ENCODE measurements around the gene TP53RK.
A peak's percentile ranks its signal among the peaks of the same experiment; 100 is the strongest.

The TP53RK gene

DNA sequence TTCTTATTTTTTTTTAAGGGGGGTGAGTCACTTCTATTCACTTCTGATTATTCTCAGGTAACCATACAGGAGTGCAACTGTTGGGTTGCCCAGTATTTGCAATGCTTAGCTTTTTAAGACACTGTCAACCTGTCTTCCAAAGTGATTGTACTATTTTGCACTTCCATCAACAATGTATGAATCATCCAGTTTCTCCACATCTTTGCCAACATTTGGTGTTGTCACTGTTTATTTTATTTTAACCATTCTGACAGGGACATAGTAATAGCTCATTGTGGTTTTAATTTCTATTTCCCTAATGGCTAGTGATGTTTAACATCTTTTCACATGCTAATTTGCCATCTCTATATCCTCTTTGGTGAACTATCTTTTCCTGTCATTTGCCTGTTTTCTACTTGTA, 36.5 kb downstream of the TP53RK start:
- ATAC-seq: no peak
- no peak for TF ChIP-seq ZFP30 (CRISPR knock-in tag; IDR thresholded peaks at IDR 0.05)
- TF ChIP-seq, protein P1, sequence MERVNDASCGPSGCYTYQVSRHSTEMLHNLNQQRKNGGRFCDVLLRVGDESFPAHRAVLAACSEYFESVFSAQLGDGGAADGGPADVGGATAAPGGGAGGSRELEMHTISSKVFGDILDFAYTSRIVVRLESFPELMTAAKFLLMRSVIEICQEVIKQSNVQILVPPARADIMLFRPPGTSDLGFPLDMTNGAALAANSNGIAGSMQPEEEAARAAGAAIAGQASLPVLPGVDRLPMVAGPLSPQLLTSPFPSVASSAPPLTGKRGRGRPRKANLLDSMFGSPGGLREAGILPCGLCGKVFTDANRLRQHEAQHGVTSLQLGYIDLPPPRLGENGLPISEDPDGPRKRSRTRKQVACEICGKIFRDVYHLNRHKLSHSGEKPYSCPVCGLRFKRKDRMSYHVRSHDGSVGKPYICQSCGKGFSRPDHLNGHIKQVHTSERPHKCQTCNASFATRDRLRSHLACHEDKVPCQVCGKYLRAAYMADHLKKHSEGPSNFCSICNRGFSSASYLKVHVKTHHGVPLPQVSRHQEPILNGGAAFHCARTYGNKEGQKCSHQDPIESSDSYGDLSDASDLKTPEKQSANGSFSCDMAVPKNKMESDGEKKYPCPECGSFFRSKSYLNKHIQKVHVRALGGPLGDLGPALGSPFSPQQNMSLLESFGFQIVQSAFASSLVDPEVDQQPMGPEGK (CRISPR knock-in tag; IDR thresholded peaks at IDR 0.05; ENCODE audit: borderline replicate concordance): no peak
- TF ChIP-seq TOX (CRISPR knock-in tag; IDR thresholded peaks at IDR 0.05; ENCODE audit: borderline replicate concordance): no peak
- TF ChIP-seq ZFP3 (CRISPR knock-in tag; IDR thresholded peaks at IDR 0.05): no peak
- no peak for TF ChIP-seq CSDC2 (CRISPR knock-in tag; IDR thresholded peaks at IDR 0.05)
- no peak for TF ChIP-seq PPARA (CRISPR knock-in tag; IDR thresholded peaks at IDR 0.05; ENCODE audit: borderline replicate concordance)
- TF ChIP-seq ZNF70 (CRISPR knock-in tag; IDR thresholded peaks at IDR 0.05): no peak
- TF ChIP-seq SNAI2 (CRISPR knock-in tag; IDR thresholded peaks at IDR 0.05): no peak
- TF ChIP-seq, protein P2, sequence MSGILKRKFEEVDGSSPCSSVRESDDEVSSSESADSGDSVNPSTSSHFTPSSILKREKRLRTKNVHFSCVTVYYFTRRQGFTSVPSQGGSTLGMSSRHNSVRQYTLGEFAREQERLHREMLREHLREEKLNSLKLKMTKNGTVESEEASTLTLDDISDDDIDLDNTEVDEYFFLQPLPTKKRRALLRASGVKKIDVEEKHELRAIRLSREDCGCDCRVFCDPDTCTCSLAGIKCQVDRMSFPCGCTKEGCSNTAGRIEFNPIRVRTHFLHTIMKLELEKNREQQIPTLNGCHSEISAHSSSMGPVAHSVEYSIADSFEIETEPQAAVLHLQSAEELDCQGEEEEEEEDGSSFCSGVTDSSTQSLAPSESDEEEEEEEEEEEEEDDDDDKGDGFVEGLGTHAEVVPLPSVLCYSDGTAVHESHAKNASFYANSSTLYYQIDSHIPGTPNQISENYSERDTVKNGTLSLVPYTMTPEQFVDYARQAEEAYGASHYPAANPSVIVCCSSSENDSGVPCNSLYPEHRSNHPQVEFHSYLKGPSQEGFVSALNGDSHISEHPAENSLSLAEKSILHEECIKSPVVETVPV (CRISPR knock-in tag; IDR thresholded peaks at IDR 0.05): no peak
- TF ChIP-seq TCF4 (CRISPR knock-in tag; IDR thresholded peaks at IDR 0.05; ENCODE audit: borderline replicate concordance): no peak
- no peak for TF ChIP-seq ESRRG (CRISPR knock-in tag; IDR thresholded peaks at IDR 0.05)
- TF ChIP-seq ZNF565 (CRISPR knock-in tag; conservative IDR thresholded peaks at IDR 0.05; ENCODE audit: low read depth): no peak
- TF ChIP-seq OSR1 (CRISPR knock-in tag; IDR thresholded peaks at IDR 0.05): no peak
- TF ChIP-seq ARNTL (CRISPR knock-in tag; IDR thresholded peaks at IDR 0.05; ENCODE audit: borderline replicate concordance, low read depth): no peak
- TF ChIP-seq RARB (CRISPR knock-in tag; IDR thresholded peaks at IDR 0.05): no peak

DNA sequence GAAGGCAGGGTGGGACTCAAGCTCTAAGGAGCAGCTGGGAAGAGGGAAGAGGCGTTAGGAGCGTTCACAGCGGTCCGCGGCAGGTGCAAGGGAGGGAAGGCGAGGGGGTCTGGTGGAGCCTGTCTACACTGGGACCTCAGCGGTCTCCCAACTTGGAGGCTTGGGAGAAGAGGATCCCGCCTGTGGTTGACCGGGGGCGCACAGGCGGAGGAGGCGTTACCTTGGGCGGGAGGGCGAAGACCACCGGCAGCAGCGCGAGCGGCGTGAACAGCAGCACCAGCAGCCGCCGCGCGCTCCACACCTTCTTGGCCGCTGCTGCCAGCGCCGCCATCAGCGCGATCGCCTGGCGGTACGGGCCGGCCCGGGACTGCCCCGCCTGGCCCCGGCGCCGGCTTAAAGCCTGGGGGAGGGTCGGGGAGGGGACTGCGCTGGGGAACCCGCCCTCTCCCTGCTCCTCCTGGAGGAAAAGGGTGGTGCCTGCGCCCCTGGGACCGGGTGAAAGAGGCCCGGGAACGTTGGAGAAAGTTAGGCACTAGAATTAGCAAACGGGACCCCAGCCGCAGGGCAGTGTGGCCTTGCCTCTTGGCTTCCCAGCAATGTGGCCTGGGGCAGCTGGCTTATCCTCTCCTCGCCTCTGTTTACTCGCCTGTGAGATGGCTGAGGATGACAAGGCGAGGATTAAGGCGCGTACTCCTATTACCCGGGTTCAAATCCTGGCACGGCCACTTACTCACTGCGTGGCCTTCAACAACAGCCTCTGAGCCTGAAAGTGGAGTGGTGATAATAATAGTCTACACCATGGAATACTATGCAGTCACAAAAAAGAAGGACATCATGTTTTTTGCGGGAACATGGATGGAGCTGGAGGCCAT, 37.9 kb downstream of the TP53RK start, which contains the start of gene SLC13A3:
Gene SLC13A3 (minus strand): TSS at position 369 of the 872 bp plus-strand sequence. CDS start 38 bp downstream, at position 331.
- TF ChIP-seq, protein P2 (CRISPR knock-in tag; IDR thresholded peaks at IDR 0.05): no peak
- no peak for TF ChIP-seq CSDC2 (CRISPR knock-in tag; IDR thresholded peaks at IDR 0.05)
- TF ChIP-seq, protein P3, sequence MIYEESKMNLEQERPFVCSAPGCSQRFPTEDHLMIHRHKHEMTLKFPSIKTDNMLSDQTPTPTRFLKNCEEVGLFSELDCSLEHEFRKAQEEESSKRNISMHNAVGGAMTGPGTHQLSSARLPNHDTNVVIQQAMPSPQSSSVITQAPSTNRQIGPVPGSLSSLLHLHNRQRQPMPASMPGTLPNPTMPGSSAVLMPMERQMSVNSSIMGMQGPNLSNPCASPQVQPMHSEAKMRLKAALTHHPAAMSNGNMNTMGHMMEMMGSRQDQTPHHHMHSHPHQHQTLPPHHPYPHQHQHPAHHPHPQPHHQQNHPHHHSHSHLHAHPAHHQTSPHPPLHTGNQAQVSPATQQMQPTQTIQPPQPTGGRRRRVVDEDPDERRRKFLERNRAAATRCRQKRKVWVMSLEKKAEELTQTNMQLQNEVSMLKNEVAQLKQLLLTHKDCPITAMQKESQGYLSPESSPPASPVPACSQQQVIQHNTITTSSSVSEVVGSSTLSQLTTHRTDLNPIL (CRISPR knock-in tag; IDR thresholded peaks at IDR 0.05; ENCODE audit: low read depth): no peak
- no peak for TF ChIP-seq PPARA (CRISPR knock-in tag; IDR thresholded peaks at IDR 0.05; ENCODE audit: borderline replicate concordance)
- no peak for TF ChIP-seq OSR1 (CRISPR knock-in tag; IDR thresholded peaks at IDR 0.05)
- TF ChIP-seq TCF4 (CRISPR knock-in tag; IDR thresholded peaks at IDR 0.05; ENCODE audit: borderline replicate concordance): no peak
- TF ChIP-seq, protein P1 (CRISPR knock-in tag; IDR thresholded peaks at IDR 0.05; ENCODE audit: borderline replicate concordance): no peak
- TF ChIP-seq ZFP30 (CRISPR knock-in tag; IDR thresholded peaks at IDR 0.05): no peak
- no peak for TF ChIP-seq ARNTL (CRISPR knock-in tag; IDR thresholded peaks at IDR 0.05; ENCODE audit: borderline replicate concordance, low read depth)
- no peak for TF ChIP-seq ZC3H10 (CRISPR knock-in tag; IDR thresholded peaks at IDR 0.05)
- no peak for TF ChIP-seq ZNF70 (CRISPR knock-in tag; IDR thresholded peaks at IDR 0.05)
- TF ChIP-seq BACH2 (CRISPR knock-in tag; IDR thresholded peaks at IDR 0.05; ENCODE audit: borderline replicate concordance): no peak
- TF ChIP-seq ZNF565 (CRISPR knock-in tag; conservative IDR thresholded peaks at IDR 0.05; ENCODE audit: low read depth): no peak
- TF ChIP-seq, protein P4, sequence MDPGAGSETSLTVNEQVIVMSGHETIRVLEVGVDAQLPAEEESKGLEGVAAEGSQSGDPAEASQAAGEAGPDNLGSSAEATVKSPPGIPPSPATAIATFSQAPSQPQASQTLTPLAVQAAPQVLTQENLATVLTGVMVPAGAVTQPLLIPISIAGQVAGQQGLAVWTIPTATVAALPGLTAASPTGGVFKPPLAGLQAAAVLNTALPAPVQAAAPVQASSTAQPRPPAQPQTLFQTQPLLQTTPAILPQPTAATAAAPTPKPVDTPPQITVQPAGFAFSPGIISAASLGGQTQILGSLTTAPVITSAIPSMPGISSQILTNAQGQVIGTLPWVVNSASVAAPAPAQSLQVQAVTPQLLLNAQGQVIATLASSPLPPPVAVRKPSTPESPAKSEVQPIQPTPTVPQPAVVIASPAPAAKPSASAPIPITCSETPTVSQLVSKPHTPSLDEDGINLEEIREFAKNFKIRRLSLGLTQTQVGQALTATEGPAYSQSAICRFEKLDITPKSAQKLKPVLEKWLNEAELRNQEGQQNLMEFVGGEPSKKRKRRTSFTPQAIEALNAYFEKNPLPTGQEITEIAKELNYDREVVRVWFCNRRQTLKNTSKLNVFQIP (CRISPR knock-in tag; IDR thresholded peaks at IDR 0.05; ENCODE audit: borderline replicate concordance, low read depth): no peak
- TF ChIP-seq SNAI2 (CRISPR knock-in tag; IDR thresholded peaks at IDR 0.05): no peak
- no peak for TF ChIP-seq ISL1 (CRISPR knock-in tag; IDR thresholded peaks at IDR 0.05)
- peak; percentile 69 for ATAC-seq
